GM19328 (cell line): ENCODE data around the gene OXCT1.
A peak's percentile ranks its signal among the peaks of the same experiment; 100 is the strongest.
"Not testable (repeated sequence)": the region's sequence is repeated elsewhere in the genome, so short reads cannot be mapped to it uniquely, and the experiment has no call there.

ENCODE experiments used
- ATAC-seq: cut with Tn5 transposase; IDR thresholded peaks from one replicate; pipeline ENCODE4 v1.9.1; 2021; ENCODE audit warnings: mild to moderate bottlenecking, moderate library complexity; ENCODE audit not compliant: unreplicated experiment

The OXCT1 gene

DNA sequence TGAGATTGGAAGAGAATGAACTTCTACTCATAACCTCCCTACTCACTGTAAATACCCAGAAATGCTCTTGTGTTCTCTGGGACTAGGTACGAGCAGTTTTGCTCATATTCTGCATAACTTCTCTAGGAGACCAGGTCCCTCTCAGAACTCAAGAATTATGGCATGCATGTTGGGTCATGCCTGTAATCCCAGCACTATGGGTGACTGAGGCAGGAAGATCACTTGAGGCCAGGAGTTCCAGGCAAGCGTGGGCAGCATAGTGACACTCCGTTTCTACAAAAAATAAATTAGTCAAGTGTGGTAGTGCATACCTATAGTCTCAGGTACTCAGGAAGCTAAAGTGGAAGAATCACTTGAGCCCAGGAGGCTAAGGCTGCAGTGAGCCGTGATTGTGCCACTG lies 141.9 kb downstream of the OXCT1 start:
- no peak for ATAC-seq

DNA sequence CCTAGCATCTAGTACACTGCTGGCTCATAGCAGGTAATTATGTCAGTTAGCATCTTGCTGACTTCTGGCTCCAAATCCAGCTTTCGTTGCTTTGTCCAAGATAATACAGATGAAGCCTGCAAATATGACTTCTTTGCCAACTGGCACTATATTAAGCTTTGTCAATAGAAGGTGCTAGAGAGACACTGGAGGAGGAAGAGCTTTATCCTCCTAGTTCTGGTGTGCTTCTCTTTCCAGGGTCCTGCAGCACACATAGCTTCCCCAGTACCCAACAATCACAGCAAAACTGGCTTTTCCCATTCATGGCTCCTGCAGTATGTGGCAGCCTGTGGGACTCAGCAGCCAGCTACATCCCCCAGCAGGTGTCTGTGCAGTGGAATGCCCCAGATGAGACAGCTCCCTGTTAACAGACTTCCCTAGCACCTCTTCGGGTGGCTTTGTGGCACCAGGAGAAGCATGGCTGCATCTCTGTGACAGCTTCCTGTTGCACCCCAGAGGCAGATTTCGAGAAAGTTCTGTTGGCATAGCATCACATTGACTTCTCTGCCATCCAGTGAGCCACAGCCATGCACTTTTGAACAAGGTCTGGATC lies 147.8 kb downstream of the OXCT1 start:
- ATAC-seq, result no peak

DNA sequence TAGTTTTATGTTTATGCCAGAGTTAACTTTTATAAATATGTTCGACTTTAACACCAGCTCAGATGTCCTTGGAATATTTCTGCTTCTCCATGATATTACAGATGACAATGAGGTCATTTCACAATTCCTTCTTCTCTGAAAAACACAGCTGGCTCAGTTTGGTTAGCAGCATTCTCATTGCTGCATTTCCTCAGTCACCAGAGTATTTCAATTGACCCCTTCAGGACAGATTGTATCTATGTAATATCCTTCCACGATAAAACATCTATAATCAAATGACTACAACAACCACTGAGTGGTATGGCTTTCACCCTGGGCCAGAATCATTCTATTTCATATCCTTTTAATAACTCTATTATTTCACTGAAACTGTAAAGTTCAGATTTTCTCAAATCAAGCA lies 148.7 kb downstream of the OXCT1 start:
- ATAC-seq, result no peak

DNA sequence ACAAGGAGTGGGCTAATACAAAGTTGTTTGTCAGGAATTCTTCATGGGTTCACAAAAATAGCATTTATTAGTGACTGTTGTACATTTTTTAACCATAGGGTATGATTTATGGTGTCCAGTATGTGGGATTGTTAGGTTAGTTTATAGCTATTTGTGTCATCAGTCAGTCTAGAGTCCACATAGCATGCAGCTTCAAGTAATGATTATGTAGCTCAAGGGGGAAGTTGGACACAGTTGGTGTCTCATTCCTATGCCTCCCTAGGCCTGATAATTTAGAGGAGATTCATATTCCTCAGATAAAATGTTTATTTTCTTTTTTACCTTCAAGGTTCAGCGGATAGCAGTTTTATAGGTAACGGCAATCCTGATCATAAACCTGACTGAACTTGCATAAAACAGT lies 153.8 kb downstream of the OXCT1 start:
- ATAC-seq, result no peak

DNA sequence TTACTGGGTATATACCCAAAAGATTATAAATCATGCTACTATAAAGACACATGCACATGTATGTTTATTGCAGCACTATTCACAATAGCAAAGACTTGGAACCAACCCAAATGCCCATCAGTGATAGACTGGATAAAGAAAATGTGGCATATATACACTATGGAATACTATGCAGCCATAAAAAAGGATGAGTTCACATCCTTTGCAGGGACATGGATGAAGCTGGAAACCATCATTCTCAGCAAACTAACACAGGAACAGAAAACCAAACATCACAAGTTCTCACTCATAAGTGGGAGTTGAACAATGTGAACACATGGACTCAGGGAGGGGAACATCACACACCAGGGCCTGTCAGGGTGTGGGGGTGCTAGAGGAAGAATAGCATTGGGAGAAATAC lies 155.8 kb downstream of the OXCT1 start:
- not testable (repeated sequence) for ATAC-seq

DNA sequence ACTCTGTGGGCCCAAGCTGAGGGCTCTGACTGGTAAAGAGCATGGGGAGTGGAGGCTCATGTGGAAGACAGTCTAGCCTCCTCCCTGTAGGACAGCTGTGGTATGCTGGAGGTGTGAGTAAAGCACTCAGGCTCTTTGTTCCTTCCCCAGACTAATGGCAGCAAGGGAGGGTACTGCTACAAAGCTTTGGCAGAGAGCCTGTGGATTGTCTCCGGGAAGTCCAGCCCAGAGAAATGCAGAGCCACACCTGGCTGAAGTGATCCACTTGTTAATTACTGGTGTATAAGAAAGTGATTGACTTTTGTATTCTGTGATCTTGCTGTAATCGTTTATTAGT lies 161.7 kb downstream of the OXCT1 start:
- ATAC-seq, result no peak

DNA sequence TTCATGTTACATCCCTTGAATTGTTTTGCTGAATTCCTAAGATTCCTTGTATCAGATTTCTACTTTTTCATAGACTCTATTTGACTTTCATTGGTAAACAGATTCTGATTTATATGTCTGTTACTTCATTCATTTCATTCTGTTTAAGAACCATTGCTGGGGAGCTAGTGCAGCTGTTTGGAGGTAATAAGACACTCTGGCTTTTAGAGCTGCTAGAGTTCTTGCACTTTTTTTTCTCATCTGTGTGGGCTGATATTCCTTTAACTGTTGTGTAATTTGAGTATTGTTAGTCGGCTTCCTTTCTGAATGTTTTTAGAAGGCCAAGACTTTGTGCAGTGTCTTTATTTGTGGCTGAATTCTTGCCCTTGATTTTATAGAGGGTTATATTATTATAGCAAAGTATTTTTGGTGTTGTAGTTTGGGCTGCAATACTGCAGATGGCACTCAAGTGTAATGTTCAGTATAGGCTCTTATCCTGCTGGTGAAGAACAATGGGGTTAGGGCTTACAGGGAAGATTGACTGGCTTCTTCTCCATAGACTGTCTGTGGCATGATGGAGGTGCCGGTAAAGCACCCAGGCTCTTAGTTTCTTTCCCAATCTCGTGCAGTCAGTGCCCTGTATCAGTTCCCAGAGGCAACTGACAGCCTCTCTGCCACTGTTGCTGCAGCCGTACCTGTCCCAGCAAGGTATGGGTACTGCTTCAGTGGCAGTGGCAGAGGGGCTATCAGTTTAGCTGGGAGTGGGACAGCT lies 162.2 kb downstream of the OXCT1 start:
- ATAC-seq, result no peak

DNA sequence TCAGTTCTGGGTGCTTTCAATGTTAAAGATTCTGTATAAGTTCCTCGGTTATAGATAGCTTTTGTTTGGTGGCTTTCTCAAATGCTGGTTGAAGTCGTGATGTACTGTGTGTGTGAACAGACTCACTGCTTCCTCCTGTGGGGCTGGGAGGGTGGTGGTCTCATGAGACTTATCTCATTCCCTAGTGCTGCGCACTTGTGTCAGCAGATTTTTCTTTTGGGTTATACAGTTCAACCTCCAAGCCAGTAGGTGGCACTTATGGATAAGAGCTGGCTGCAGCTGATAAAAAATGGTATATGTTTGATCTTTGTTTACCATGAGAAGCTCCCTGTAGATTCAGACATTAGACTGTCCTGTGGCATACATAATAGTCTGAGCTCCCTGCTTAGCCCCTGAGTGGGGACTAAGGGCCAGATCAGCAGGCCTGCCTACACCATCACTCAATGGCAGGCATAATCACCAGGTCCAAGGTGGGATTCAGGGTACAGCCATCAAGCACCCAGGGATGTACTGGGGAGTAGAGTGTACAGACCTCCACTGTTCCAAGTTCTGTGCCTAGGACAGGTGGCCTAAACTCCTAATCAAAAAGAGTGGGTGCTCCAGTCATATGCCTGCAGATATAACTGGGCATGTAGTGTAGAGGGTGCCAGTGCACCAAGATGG lies 174.2 kb downstream of the OXCT1 start:
- peak; percentile 69 for ATAC-seq

DNA sequence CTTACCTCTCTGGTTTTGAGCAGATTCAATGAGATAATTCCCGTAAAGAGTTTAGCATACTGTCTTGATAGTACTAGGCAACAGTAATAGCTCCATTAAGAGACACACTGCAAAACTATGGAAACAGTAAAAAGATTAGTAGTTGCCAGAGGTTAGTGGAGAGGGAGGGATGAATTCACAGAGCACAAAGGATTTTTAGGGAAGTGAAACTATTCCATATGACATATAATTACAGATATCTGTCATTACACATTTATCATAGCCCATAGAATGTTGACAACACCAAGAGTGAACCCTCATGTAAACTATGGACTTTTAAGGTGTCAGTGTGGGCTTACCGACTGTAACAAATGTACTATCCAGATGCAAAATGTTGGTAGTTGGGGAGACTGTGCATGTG lies 183.5 kb downstream of the OXCT1 start:
- no peak for ATAC-seq

DNA sequence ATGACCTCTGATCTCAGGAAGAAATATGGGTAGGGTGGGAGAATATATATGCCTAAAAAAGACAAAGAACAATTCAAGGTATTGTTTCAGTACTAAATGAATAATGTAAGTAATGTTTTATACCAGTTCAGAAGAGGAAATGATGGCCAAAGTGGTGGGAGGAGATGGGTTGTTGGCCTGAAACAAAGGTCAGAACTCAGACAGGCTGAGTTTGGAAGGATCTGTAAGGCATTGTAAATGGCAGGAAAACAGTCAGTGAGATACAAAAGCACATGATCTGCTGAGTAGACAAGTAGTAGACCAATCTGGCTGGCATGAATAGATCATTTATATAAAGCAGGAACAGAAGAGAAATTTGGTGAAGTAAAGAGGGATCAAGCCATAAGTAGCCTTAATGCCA lies 184.0 kb downstream of the OXCT1 start:
- ATAC-seq, result no peak

DNA sequence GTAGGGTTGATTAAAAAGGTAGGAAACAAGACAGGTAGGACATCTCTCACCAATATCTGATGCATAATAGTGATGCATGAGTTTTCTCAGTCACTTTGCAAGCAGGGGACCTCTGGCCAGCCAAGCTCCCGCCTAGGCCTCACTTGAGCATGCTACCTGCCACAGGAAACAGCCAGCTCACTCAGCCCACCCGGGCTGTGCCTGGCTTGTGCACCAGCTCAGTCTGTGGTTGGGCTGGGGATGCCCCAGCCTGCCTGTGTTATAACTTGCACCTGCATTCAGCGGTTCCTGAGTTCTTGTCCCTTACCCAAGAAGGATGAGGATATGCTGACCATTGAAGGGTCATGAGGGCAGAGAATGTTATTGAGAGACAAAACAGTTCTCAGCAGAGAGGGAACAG lies 187.0 kb downstream of the OXCT1 start:
- ATAC-seq, result no peak

DNA sequence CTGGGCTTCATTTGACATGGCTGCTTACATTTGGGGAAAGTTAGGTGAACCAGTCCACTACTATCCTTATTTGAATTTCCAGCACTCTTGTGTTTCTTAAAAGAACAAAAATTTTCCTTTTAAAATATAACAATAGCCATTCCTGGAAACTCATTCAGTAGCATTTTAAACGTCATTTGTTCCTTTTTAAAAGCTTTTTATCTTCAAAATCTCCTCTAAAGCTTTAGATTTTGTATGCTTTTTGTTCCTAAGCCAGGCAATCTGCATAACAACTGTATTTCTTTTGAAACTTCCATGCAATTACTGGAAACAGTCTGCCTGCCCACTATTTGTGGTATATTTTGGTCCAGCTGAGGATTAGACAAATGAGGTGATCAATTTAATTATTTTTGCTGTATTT lies 187.6 kb downstream of the OXCT1 start:
- ATAC-seq, result no peak

DNA sequence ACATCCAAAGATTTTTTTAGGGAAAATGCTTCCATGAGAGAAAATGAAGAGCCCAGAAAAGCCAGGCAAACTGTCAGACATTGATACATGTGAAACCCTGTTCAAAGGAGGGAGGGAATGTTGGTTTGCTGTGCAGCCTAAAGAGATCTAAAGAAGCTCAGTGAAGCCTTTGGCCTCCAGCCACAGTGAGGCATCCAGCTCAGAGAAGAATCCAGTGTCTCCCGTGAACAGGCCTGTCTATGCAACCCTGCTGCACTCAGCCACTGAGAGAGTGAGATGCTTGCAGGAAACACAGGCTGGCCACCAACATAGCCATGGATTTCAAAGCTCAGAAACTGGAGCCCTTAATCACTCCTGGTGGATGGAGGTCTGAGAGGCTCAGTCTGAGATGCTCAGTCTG lies 188.4 kb downstream of the OXCT1 start:
- no peak for ATAC-seq
